GDM1 (cell line): ENCODE results near the gene PSTPIP1.

Source experiments
- DNase-seq: peaks from one replicate; lab custom pipeline; 2025; lab: John Stamatoyannopoulos, UW

PSTPIP1 gene

GRCh38 chr15:77030928-77031375 is 36.0 kb downstream of the PSTPIP1 start:
- DNase-seq, result no peak

DNA sequence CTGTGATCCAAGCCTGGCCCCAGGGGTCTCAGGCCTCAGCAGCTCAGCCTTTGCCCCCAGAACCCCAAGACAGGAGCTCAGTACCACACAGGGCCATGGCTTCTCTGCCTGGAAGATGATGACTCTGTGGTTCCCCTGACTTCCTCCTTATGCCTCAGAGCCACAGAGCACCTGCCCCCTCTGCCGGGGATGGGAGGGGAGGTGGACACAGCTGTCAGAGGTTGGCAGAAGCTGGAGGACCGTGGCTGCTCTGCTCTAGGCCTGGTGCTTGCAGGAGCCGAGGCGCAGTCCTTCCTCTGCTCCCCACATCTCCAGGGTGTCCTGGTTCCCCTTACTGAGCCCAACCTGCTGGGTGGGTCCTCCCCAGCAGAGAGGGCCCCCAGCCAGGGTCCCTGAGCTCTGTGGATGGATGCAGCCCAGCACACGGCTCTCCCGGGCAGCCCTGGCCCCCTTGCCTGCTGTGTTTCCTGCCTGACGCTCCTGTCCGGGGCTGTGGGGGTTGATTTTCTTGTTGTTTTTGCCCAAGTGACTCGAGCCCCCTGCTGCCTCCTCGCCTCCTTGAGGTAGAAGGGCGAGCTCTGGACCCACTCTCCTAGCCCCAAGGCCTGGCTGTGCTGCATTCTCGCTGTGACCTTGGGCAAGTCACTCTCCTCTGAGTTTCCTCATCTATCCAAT is 36.6 kb downstream of the PSTPIP1 start:
- peak; percentile 38 for DNase-seq

DNA sequence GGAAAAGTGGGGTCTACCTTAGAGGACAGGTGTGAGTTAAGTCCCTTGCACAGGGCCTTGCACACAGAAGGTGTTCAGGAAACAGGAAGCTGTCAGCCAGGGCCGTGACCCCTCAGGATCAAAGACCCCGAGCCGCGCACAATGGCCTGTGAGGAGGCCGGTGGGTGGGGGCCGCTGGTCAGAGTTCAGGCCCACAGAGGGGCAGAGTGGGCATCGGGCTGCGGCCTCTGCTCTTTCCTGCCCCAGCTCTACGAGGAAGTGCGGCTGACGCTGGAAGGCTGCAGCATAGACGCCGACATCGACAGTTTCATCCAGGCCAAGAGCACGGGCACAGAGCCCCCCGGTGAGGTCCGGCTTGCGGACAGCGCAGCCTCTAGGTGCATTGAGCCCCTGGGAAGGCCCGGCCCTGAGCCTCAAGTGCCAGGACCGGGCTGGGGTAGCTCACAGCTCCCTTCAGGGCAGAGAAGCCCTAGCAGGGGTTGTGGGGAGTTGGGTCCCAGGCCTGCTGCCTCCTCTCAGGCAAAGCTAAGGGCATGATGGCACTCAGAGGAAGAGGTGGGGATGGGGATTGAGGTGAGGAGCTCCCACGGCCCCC is 37.2 kb downstream of the PSTPIP1 start:
- DNase-seq, result no peak

DNA sequence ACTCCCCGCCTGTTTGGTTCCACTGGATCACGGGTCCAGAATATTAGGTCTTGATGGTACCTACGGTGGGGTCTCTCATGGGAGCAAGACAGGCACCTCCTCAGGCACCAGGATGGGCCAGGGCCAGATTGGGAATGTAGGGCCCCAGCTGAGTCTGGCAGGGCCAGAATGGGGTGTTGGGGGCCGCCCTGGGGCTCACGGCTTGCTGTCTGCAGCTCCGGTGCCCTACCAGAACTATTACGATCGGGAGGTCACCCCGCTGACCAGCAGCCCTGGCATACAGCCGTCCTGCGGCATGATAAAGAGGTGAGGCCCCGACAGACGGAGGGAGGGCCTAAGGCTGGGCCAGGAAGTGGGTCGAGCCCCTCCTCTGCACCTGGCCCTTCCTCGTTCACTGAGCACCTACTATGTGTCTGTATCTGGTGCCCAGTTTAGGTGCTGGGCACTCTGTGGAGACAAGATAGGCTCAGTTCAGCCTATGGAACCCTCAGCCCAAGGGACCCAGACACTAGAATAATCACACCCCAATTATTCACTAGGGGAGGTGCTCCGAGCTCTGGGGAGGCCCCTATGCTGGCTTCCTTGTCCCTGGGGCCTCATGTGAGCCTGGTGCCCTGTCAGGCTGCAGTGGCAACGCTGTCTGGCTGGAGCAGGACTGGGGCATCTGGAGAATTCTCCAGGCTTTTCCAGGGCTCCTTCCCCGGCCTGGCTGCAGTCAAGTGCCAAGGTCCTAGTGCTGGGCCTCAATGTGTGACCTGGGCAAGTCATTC is 37.9 kb downstream of the PSTPIP1 start:
- no peak for DNase-seq

DNA sequence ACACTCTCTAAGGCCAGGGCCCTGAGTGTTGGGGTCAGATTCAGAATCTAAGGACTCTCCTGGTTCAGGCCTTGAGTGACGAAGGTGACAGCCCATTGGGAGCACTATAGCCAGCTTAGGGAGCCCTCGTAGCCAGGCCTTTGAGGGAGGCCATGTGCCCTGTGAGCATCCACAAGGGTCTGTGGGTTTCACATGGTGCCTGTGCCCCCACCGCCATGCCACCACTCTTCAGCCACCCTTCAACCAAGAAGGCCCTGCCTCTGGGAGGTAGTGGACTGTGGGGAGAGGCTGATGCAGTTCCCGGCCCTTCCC is 38.4 kb downstream of the PSTPIP1 start:
- DNase-seq, result no peak

GRCh38 chr15:77033729-77034671 is 39.1 kb downstream of the PSTPIP1 start:
- no peak for DNase-seq

- peak; percentile 10 for DNase-seq
These were observed 40.0 kb downstream of the PSTPIP1 start for GRCh38 chr15:77034695-77035489.

DNA sequence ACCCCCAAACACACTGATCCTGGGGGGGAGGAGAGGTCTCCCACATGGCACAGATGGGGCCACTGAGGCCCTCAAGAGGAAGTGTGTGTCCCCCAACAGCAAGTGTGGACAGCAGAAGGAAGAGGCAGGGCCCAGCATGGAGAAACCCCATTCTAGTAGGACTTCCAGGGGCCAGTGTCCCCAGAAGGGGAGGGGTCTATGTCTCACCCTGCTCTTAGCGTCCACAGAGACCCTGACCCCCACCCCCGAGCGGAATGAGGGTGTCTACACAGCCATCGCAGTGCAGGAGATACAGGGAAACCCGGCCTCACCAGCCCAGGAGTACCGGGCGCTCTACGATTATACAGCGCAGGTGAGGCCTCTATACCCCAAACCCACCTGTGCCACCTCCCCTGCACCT is 40.7 kb downstream of the PSTPIP1 start:
- DNase-seq, result no peak

- no peak for DNase-seq
These were observed 41.1 kb downstream of the PSTPIP1 start for GRCh38 chr15:77035999-77036471.

- no peak for DNase-seq
These were observed 41.8 kb downstream of the PSTPIP1 start for GRCh38 chr15:77036537-77037387.

DNA sequence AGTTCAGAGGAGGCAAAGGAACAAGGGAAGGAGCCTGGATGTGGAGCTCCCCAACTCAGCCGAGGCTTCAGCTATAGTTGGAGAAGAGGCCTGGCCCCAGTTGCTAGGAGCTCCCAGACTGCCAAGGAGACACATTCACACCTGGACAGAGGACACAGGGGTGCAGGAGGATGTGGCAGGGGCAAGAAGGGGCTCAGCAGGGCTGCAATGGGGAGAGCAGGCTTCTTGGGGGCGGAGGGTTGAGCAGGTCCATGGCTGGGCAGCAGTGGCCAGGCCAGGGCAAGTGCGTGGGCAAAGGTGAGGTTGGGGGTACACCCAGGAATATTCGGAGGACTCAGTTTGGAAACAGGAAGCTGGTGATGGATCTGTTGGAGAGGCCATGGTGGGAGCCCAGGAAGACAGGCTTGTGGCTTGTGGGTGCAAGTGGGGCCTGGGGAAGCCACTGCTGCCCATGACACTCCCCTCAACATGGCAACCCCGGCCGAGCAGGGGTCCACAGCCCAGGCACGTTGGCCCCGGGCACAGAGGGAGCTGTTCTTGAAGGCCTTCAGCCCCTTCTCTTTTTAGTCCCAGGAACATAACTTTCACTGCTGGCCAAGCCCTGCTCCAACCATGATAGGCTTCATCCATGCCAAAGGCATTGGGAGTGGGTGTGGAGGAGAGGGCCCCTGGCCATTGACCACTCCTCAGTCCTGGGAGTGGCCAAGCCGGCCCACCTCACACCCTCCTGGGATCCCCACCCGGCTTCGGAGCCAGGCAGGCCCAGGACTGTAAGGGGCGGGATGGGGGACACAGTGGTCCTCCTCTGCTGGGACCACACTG is 42.7 kb downstream of the PSTPIP1 start:
- DNase-seq, result no peak

DNA sequence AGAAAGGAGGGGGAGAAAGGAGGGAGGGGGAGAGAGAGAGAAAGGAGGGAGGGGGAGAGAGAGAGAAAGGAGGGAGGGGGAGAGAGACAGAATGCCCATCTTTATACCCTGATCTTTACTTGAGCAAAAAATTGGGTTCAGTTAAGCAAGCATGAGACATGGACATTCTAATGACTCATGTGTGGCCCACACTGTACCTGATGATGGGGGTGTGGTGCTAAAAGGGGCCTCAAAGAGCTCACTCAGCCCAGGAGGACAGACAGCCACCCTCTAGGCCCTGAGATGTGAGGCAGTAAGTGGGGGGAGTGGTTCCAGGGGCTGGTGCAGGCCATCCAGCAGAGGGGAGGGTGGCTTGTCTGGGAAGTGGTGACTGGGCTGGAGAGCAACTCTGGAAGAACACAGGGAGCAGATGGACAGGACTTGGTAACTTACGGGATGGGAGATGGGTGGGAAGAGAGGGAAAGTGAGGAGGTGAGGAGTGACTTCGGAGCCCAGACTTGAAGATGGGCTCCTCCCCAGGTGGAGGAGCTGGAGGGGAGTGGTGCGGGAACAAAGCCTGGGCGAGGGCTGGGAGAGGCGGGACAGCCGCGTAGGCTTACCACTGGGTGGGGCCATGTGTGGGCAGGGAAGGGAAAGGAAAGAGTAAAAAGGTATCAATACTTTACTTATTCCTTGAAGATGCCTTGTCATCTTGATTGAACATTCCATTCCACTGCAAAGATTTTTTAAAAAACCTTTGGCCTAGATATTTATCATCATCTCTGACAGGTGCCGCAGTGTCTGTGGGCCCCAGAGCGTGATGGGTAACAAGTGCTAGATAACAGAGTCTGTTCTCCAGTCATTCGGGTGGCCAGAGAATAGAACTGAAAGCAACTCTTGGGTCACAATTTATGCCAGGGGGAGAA is 43.6 kb downstream of the PSTPIP1 start:
- DNase-seq, result no peak

- DNase-seq, result no peak
These were observed 44.2 kb downstream of the PSTPIP1 start for GRCh38 chr15:77039217-77039533.

DNA sequence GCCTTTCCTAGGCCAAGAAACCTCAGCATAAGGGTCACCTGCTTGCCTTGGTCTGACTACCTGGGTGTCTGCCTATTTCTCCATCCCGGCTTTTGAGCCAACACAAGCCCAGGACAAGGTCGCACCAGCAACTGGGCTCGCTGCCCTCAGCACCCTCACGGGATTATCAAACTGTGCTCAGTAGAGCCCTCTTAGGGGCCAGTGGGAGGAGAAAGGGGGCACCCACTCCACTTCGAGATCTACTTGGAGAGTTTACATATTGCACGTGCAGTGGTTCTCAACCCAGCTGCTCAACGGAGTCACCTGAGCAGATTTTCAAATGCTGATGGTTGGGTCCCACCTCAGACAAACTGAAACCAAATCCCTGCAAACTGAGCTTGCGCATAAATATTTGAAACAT is 44.9 kb downstream of the PSTPIP1 start:
- no peak for DNase-seq

DNA sequence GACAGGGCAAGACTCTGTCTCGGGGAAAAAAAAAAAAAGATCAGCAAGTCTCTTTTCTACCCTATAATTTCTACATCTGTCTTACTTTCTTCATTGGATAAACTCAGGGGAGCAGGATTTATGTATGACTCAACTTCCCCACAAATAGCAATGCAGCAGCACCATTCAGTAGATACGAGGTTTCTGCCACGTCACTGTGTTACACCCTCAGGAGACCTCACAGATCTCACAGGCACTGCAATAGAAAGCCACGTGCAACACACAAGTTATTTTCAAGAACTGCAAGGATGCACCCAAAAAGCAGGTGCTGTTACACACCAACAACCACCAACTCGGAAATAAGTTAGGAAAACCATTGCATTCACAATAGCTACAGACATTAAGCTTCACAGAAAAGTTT is 45.7 kb downstream of the PSTPIP1 start:
- DNase-seq, result no peak

GRCh38 chr15:77042245-77042919 is 47.5 kb downstream of the PSTPIP1 start:
- no peak for DNase-seq

DNA sequence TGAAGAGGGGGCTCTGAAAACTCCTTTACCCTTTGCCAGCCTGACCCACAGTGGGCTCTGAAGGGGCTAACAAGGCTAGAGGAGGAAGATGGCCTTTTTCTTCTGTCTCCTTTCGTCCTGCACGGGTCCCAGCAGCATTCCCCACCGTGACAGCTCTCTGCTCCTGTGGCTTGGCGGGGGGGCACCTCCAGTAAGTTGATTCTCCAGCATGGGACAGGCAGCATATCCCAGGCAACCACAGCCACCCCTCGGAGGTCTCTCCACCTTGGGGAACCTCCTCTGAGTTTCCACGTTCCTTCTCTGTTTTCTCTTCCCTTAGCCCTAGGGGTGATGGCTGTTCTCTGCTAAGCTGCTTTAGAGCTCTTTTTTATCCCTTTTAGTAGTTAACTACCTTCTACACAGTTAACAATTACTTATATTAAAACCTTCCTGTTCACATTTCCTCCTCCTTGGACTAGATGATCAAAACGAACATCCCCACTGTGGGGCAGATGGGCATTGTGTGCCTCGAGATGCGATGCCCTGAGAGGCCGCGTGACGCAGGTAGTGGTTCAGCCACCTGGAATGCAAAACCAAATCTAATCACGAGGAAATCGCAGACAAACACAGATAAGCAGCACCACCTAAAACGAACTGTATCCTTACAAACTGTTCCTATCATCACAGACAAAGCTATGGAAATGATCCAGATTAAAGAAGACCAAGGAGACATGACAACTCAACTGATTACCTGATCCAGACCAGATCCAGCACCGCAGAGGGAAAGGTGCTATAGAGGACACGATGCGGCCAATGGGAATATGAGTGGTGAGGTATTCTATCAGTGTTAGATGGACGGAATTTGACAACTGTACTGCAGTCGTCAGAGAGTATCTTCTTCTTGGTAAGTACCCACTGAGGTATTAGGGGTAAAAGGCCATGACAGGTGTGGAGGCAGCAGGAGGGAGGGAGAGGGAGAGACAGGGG is 48.3 kb downstream of the PSTPIP1 start:
- no peak for DNase-seq
